Right lobe of liver (tissue), 6 donors: ENCODE results near the gene GABRA6. TPM values are rescaled to one million over a fixed set of nuclear protein-coding genes. Genes with fewer than 3 reads are reported as not detected.

Experiments
- ATAC-seq, 4 donors: fragments of 200-7000 bp; cut with Tn5 transposase; one replicate each; pipeline ENCODE4 v1.9.1; 2020; ENCODE audit warnings: mild to moderate bottlenecking in 4 of 4, moderate library complexity in 4 of 4
- DNase-seq, 3 donors: peaks; one replicate each; pipeline ENCODE4 v3.0.0-alpha.2; 2020
- H3K27ac ChIP-seq, 3 donors: fragments of 200-600 bp; one replicate each; pipeline ENCODE4 v1.8.0; 2022
- H3K27me3 ChIP-seq, 2 donors: fragments of 200-600 bp; one replicate each; pipeline ENCODE4 v1.8.0; 2022
- H3K36me3 ChIP-seq, 4 donors: fragments of 200-600 bp; sonication (generic) in 1 of 4; one replicate each; pipeline versions ENCODE4 v1.5.1 to v1.8.0; 2017 to 2022; ENCODE audit warnings: control low read depth in 1 of 4
- H3K4me1 ChIP-seq, 4 donors: fragments of 200-600 bp; sonication (generic) in 1 of 4; one replicate each; pipeline versions ENCODE4 v1.5.1 to v1.8.0; 2017 to 2022; ENCODE audit warnings: control low read depth in 1 of 4
- H3K4me3 ChIP-seq, 3 donors: fragments of 200-600 bp; one replicate each; pipeline ENCODE4 v1.8.0; 2022
- H3K9me3 ChIP-seq, 4 donors: fragments of 200-600 bp; sonication (generic) in 1 of 4; one replicate each; pipeline versions ENCODE4 v1.5.1 to v1.8.0; 2017 to 2022; ENCODE audit warnings: control low read depth in 1 of 4
- CTCF ChIP-seq, 4 donors: fragments of 200-600 bp in 3 of 4; fragments of 450-650 bp in 1 of 4; IDR thresholded peaks; one replicate each; pipeline versions ENCODE4 v1.5.1 to v1.8.0; 2016 to 2022; ENCODE audit warnings: antibody characterized with exemption in 4 of 4, mild to moderate bottlenecking in 2 of 4
- POLR2A ChIP-seq: fragments of 450-650 bp; IDR thresholded peaks from one replicate; pipeline ENCODE4 v1.6.1; 2017; ENCODE audit warnings: antibody characterized with exemption, mild to moderate bottlenecking
- WGBS: methylation state at CpG from one replicate; pipeline ENCODE4 v1.1.6; 2018; ENCODE audit warnings: low coverage, low lambda C conversion rate; ENCODE audit not compliant: insufficient coverage; ENCODE audit errors: missing lambda C conversion rate; 5-methylcytosine and 5-hydroxymethylcytosine counted together
- intact Hi-C, 2 donors: fragments of 100-400 bp; cut with DNase I; formaldehyde crosslinking; loops; one replicate each; pipeline versions ENCODE4 v1.11.2 to v1.14.1; 2022
- total RNA-seq, 6 experiments: library from RNA; depleted of rRNA in 2 of 6; stranded (reverse); fragments of >200 nt in 2 of 6; fragmentation: NEBNext Ultra II Directional in 3 of 6; extraction: Animal tissue kit (Norgen Biotek cat#: 25700) in 3 of 6; gene quantifications; one replicate each; pipeline versions ENCODE4 v1.1.0 to v1.2.4, GENCODE V29; 2016 to 2023
- donor health status: DM: no; HTN: yes; CAD: no.
- donor health status: DM: no; HTN: no; CAD: no.
- donor health status: DM: no; HTN: no; CAD: no.
- donor health status: DM: no; HTN: yes; CAD: no.
- donor health status: DM: no; HTN: yes; CAD: no.

Gene GABRA6
- total RNA-seq, 6 experiments from 2014 or later: not detected

DNA sequence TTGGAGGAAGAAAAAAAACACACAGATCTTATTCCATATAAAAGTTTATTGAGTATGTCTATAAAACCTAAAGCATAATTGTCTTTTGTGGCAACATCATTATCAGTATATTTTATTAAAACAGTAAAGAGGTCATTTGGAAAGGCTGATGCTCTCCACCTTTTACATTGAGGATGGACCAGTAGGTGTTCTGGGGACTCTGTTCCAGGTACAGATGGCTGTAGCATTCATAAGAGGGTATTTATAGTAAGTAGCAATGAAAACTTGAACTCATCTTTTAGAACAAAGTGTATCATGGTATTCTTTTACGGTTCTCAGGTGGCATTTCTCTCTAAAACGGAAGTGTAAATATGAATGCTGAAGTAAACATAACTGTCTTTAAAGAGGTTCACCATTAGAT is 1.8 kb downstream of the GABRA6 start:
- no peak for ATAC-seq

DNA sequence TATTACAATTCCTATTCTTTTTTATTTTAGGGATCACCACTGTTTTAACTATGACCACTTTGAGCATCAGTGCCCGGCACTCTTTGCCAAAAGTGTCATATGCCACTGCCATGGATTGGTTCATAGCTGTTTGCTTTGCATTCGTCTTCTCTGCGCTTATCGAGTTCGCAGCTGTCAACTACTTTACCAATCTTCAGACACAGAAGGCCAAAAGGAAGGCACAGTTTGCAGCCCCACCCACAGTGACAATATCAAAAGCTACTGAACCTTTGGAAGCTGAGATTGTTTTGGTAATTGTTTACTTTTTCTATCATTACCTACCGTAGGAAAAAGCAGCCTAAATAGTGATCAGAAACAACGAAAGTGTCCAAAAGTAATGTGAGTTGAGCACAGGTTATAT is 6.4 kb downstream of the GABRA6 start:
- Histone ChIP-seq H3K36me3 (no peaks in the 10 kb centered on the region), H3K9me3 (no peaks in the 10 kb centered on the region), H3K4me3 (no peak overlapping the region), H3K27me3 (no peaks in the 10 kb centered on the region), H3K27ac (no peak overlapping the region), H3K4me1 (no peaks in the 10 kb centered on the region)
- 42% methylated on average over 6 of the region's 7 CpGs for WGBS
- no peak for DNase-seq
- no peak for ATAC-seq
- intact Hi-C loops: no loop called here
- TF ChIP-seq POLR2A (no peak), CTCF (IDR thresholded peaks at IDR 0.05) (no peak)

More for the DNA sequence above, 1.8 kb downstream of the GABRA6 start:
- WGBS: 51% methylated on average over 2 of the region's 2 CpGs
- TF ChIP-seq POLR2A (no peak), CTCF (IDR thresholded peaks at IDR 0.05) (no peak)
- intact Hi-C loops: no loop called here
- H3K27ac ChIP-seq: no peak overlapping the region
- no peak overlapping the region for H3K4me3 ChIP-seq
- no peak for DNase-seq
- H3K36me3 ChIP-seq: no peaks in the 10 kb centered on the region
- no peaks in the 10 kb centered on the region for H3K27me3 ChIP-seq
- no peaks in the 10 kb centered on the region for H3K9me3 ChIP-seq
- H3K4me1 ChIP-seq: no peaks in the 10 kb centered on the region

GRCh38 chr5:161697001-161697400 is 11.5 kb downstream of the GABRA6 start:
- no peak for ATAC-seq
- no peak for TF ChIP-seq CTCF (IDR thresholded peaks at IDR 0.05)
- TF ChIP-seq POLR2A: no peak
- intact Hi-C loops: no loop called here
- Histone ChIP-seq H3K9me3 (no peaks in the 10 kb centered on the region), H3K27me3 (no peaks in the 10 kb centered on the region), H3K4me1 (no peaks in the 10 kb centered on the region), H3K36me3 (no peaks in the 10 kb centered on the region), H3K27ac (no peak overlapping the region), H3K4me3 (no peak overlapping the region)
- WGBS: 58% methylated on average over 4 of the region's 4 CpGs
- DNase-seq: no peak

DNA sequence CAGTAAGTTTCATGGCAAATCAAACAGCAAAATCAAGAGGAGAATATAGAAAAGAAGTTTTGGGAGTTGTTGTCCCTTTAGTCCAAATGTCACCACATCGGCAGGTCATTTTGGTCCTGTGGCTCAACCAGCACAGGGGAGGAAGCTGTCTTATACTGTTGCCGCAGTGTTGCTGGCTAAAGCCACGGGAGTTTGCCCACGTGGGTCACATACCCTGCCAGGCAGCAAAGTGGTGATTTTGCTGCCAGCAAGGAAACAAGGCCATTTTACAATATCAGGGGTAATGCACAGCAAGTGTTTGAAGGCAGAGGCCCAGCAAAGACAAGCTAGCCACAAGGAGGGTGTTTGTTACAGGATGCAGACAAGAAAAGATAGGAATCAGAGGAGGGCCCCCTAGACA is 14.5 kb downstream of the GABRA6 start:
- Histone ChIP-seq H3K27me3 (no peaks in the 10 kb centered on the region), H3K36me3 (no peaks in the 10 kb centered on the region), H3K4me1 (no peaks in the 10 kb centered on the region), H3K4me3 (no peak overlapping the region), H3K9me3 (no peaks in the 10 kb centered on the region), H3K27ac (no peak overlapping the region)
- TF ChIP-seq CTCF (IDR thresholded peaks at IDR 0.05): no peak
- TF ChIP-seq POLR2A: no peak
- WGBS: 57% methylated on average over 4 of the region's 4 CpGs
- no peak for DNase-seq
- intact Hi-C loops: no loop called here
- ATAC-seq: no peak

GRCh38 chr5:161703528-161703927 is 18.0 kb downstream of the GABRA6 start:
- DNase-seq (no peak), ATAC-seq (no peak)
- intact Hi-C loops: no loop called here
- no peaks in the 10 kb centered on the region for H3K9me3 ChIP-seq
- no peaks in the 10 kb centered on the region for H3K36me3 ChIP-seq
- no peaks in the 10 kb centered on the region for H3K4me1 ChIP-seq
- no peak overlapping the region for H3K27ac ChIP-seq
- TF ChIP-seq POLR2A: no peak
- no peak for TF ChIP-seq CTCF (IDR thresholded peaks at IDR 0.05)
- H3K4me3 ChIP-seq: no peak overlapping the region
- no peaks in the 10 kb centered on the region for H3K27me3 ChIP-seq
- 31% methylated on average over 2 of the region's 2 CpGs for WGBS
